ENCODE data around the gene SLC7A7. TPM values are rescaled to one million over a fixed set of nuclear protein-coding genes. Genes with fewer than 3 reads are reported as not detected.
A peak's percentile ranks its signal among the peaks of the same experiment; 100 is the strongest.

The SLC7A7 gene
- total and polyA plus RNA-seq, 2 of the 13 experiments (the other 11 are each of a cell fraction or from before 2014, with no cell fraction given): 0.13 to 0.63 TPM

GRCh38 chr14:22837114-22837749 lies 22.0 kb upstream of the SLC7A7 start (continued):
- TF ChIP-seq ETV6 (CRISPR knock-in tag; conservative IDR thresholded peaks at IDR 0.05) (peak; percentile 21; the same call in 1 of the 2 replicates), POLR2A (IDR thresholded peaks at IDR 0.05; ENCODE audit: insufficient read depth in 1 of 2, low read depth in 2 of 2, low read length in 2 of 2) (no peak; a peak in 1 of 4 replicates), THAP11 (CRISPR knock-in tag; IDR thresholded peaks at IDR 0.05) (no peak; the same call in 1 of the 2 replicates), HOXA7 (CRISPR knock-in tag; IDR thresholded peaks at IDR 0.05) (no peak), ZUFSP (CRISPR knock-in tag; IDR thresholded peaks at IDR 0.05; ENCODE audit: borderline replicate concordance) (no peak), SRSF1 (optimal IDR thresholded peaks at IDR 0.05; ENCODE audit: low read depth, low read length) (no peak), SNRNP70 (IDR thresholded peaks at IDR 0.05; ENCODE audit: low read depth, low read length) (no peak), ZNF776 (CRISPR knock-in tag; IDR thresholded peaks at IDR 0.05) (no peak), ESRRA (CRISPR knock-in tag; IDR thresholded peaks at IDR 0.05; ENCODE audit: low read depth) (peak; percentile 37; the same call in 1 of the 2 replicates), PHF5A (CRISPR knock-in tag; IDR thresholded peaks at IDR 0.05; ENCODE audit: low read depth, unreplicated experiment) (no peak), MTF2 (CRISPR knock-in tag; IDR thresholded peaks at IDR 0.05; ENCODE audit: borderline replicate concordance) (peak; percentile 85; the same call in 1 of the 2 replicates), ZNF10 (CRISPR knock-in tag; IDR thresholded peaks at IDR 0.05; ENCODE audit: borderline replicate concordance, low read depth) (no peak), ZNF724P (CRISPR knock-in tag; IDR thresholded peaks at IDR 0.05; ENCODE audit: borderline replicate concordance) (peak; percentile 74; the same call in 1 of the 2 replicates), NFKB2 (CRISPR knock-in tag; IDR thresholded peaks at IDR 0.05; ENCODE audit: borderline replicate concordance) (peak; percentile 23; the same call in 1 of the 2 replicates), MTA3 (CRISPR knock-in tag; IDR thresholded peaks at IDR 0.05) (no peak), NCOA5 (CRISPR knock-in tag; IDR thresholded peaks at IDR 0.05) (no peak), BHLHE40 (IDR thresholded peaks at IDR 0.05; ENCODE audit: low read length) (no peak), HDAC2 (CRISPR knock-in tag; IDR thresholded peaks at IDR 0.05) (peak; percentile 55; the same call in 1 of the 2 replicates), ZFP37 (CRISPR knock-in tag; IDR thresholded peaks at IDR 0.05; ENCODE audit: borderline replicate concordance) (no peak), FIP1L1 (IDR thresholded peaks at IDR 0.05; ENCODE audit: borderline replicate concordance, insufficient read depth, low read depth, low read length) (no peak), ZNF670 (CRISPR knock-in tag; IDR thresholded peaks at IDR 0.05; ENCODE audit: borderline replicate concordance) (no peak), RFXAP (CRISPR knock-in tag; IDR thresholded peaks at IDR 0.05; ENCODE audit: borderline replicate concordance) (no peak), ZNF20 (CRISPR knock-in tag; IDR thresholded peaks at IDR 0.05) (0 out of 2 replicates have a peak, but pooled peaks have one; percentile 43), NFE2L2 (IDR thresholded peaks at IDR 0.05; ENCODE audit: low read length) (no peak)
- TF ChIP-seq, protein P1, sequence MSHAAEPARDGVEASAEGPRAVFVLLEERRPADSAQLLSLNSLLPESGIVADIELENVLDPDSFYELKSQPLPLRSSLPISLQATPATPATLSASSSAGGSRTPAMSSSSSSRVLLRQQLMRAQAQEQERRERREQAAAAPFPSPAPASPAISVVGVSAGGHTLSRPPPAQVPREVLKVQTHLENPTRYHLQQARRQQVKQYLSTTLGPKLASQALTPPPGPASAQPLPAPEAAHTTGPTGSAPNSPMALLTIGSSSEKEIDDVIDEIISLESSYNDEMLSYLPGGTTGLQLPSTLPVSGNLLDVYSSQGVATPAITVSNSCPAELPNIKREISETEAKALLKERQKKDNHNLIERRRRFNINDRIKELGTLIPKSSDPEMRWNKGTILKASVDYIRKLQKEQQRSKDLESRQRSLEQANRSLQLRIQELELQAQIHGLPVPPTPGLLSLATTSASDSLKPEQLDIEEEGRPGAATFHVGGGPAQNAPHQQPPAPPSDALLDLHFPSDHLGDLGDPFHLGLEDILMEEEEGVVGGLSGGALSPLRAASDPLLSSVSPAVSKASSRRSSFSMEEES (CRISPR knock-in tag; IDR thresholded peaks at IDR 0.05): peak; percentile 62
- TF ChIP-seq, protein P2, sequence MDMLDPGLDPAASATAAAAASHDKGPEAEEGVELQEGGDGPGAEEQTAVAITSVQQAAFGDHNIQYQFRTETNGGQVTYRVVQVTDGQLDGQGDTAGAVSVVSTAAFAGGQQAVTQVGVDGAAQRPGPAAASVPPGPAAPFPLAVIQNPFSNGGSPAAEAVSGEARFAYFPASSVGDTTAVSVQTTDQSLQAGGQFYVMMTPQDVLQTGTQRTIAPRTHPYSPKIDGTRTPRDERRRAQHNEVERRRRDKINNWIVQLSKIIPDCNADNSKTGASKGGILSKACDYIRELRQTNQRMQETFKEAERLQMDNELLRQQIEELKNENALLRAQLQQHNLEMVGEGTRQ (IDR thresholded peaks at IDR 0.05; ENCODE audit: low read depth, low read length): no peak
- TF ChIP-seq, protein P2 (CRISPR knock-in tag; IDR thresholded peaks at IDR 0.05; ENCODE audit: borderline replicate concordance): no peak

All from HepG2 (cell line).